Loucy (cell line): ENCODE measurements around the gene CD160.

Source experiments
- EZH2phosphoT487 ChIP-seq: fragments of 200-600 bp; IDR thresholded peaks from 2 replicates; pipeline ENCODE4 v1.6.1; 2018; ENCODE audit warnings: antibody characterized with exemption, mild to moderate bottlenecking, moderate library complexity, borderline replicate concordance
- TF ChIP-seq, protein P1 (sequence below): fragments of 200-600 bp; sonication (generic); conservative IDR thresholded peaks from 2 replicates; pipeline ENCODE4 v1.5.1; 2014; ENCODE audit warnings: mild to moderate bottlenecking, antibody characterized with exemption, low read length

GRCh38 chr1:145719230-145720079, at the start of gene CD160:
- no peak for TF ChIP-seq EZH2phosphoT487
- TF ChIP-seq, protein P1, sequence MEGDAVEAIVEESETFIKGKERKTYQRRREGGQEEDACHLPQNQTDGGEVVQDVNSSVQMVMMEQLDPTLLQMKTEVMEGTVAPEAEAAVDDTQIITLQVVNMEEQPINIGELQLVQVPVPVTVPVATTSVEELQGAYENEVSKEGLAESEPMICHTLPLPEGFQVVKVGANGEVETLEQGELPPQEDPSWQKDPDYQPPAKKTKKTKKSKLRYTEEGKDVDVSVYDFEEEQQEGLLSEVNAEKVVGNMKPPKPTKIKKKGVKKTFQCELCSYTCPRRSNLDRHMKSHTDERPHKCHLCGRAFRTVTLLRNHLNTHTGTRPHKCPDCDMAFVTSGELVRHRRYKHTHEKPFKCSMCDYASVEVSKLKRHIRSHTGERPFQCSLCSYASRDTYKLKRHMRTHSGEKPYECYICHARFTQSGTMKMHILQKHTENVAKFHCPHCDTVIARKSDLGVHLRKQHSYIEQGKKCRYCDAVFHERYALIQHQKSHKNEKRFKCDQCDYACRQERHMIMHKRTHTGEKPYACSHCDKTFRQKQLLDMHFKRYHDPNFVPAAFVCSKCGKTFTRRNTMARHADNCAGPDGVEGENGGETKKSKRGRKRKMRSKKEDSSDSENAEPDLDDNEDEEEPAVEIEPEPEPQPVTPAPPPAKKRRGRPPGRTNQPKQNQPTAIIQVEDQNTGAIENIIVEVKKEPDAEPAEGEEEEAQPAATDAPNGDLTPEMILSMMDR: no peak
